ENCODE data around the gene GUCD1.

GRCh38 chr22:24495365-24495675 is 59.6 kb downstream of the GUCD1 start:
- TF ChIP-seq POLR2AphosphoS5 (IDR thresholded peaks at IDR 0.05; ENCODE audit: low read depth, low read length) (no peak), POLR2A (IDR thresholded peaks at IDR 0.05; ENCODE audit: low read depth, low read length) (no peak)
